GM23248 (cell line): ENCODE data around the gene CLTRN. TPM values are rescaled to one million over a fixed set of nuclear protein-coding genes. Genes with fewer than 3 reads are reported as not detected.

Source experiments
- DNase-seq: peaks from one replicate; pipeline ENCODE4 v3.0.0-alpha.2; 2015
- H2AFZ ChIP-seq: fragments of 200-600 bp; sonication (generic); 2 replicates; pipeline ENCODE4 v1.6.1; 2016; ENCODE audit warnings: antibody characterized with exemption
- H3F3A ChIP-seq: fragments of 200-600 bp; sonication (generic); 2 replicates; pipeline ENCODE4 v1.6.1; 2016; ENCODE audit warnings: mild to moderate bottlenecking, antibody characterized with exemption, mixed run types; ENCODE audit not compliant: insufficient read depth
- H3K27ac ChIP-seq: fragments of 200-600 bp; sonication (generic); 2 replicates; pipeline ENCODE4 v1.5.1; 2016; ENCODE audit warnings: mild to moderate bottlenecking
- H3K27me3 ChIP-seq: fragments of 200-600 bp; sonication (generic); replicated peaks from 2 replicates; pipeline ENCODE4 v1.6.1; 2016; ENCODE audit warnings: mild to moderate bottlenecking; ENCODE audit not compliant: insufficient read depth
- H3K36me3 ChIP-seq: fragments of 200-600 bp; sonication (generic); 2 replicates; pipeline ENCODE4 v1.6.1; 2016; ENCODE audit warnings: low read depth, mild to moderate bottlenecking
- H3K4me1 ChIP-seq: fragments of 200-600 bp; sonication (generic); 2 replicates; pipeline ENCODE4 v1.6.1; 2016; ENCODE audit warnings: mild to moderate bottlenecking; ENCODE audit not compliant: insufficient read depth
- H3K4me2 ChIP-seq: fragments of 200-600 bp; sonication (generic); one replicate; pipeline ENCODE4 v1.6.1; 2016; ENCODE audit warnings: mild to moderate bottlenecking; ENCODE audit not compliant: unreplicated experiment
- H3K4me3 ChIP-seq: fragments of 200-600 bp; sonication (generic); 2 replicates; pipeline ENCODE4 v1.5.1; 2016; ENCODE audit warnings: mild to moderate bottlenecking
- H3K79me2 ChIP-seq: fragments of 200-600 bp; sonication (generic); 2 replicates; pipeline ENCODE4 v1.6.1; 2016; ENCODE audit warnings: mild to moderate bottlenecking; ENCODE audit not compliant: insufficient read depth
- H3K9ac ChIP-seq: fragments of 200-600 bp; sonication (generic); 2 replicates; pipeline ENCODE4 v1.6.1; 2016; ENCODE audit warnings: mild to moderate bottlenecking
- H3K9me2 ChIP-seq: fragments of 200-600 bp; sonication (generic); 2 replicates; pipeline ENCODE4 v1.6.1; 2016; ENCODE audit warnings: mixed run types, mild to moderate bottlenecking, moderate library complexity; ENCODE audit not compliant: insufficient read depth
- H3K9me3 ChIP-seq: fragments of 200-600 bp; sonication (generic); one replicate; pipeline ENCODE4 v1.6.1; 2017; ENCODE audit warnings: low read depth
- H4K20me1 ChIP-seq: fragments of 200-600 bp; sonication (generic); 2 replicates; pipeline ENCODE4 v1.6.0; 2016; ENCODE audit not compliant: insufficient read depth
- EZH2 ChIP-seq: fragments of 200-600 bp; sonication (generic); IDR thresholded peaks from 2 replicates; pipeline ENCODE4 v1.6.1; 2018; ENCODE audit warnings: antibody characterized with exemption, mild to moderate bottlenecking; ENCODE audit not compliant: insufficient read depth, poor library complexity, severe bottlenecking
- EZH2phosphoT487 ChIP-seq: fragments of 200-600 bp; sonication (generic); IDR thresholded peaks from 2 replicates; pipeline ENCODE4 v1.6.1; 2018; ENCODE audit warnings: antibody characterized with exemption, moderate library complexity, mild to moderate bottlenecking, low read depth; ENCODE audit not compliant: insufficient read depth
- WGBS, 2 experiments: methylation state at CpG; one replicate each; pipeline ENCODE4 v1.1.6; 2015 to 2017; ENCODE audit warnings: low lambda C conversion rate in 2 of 2, low coverage in 1 of 2; ENCODE audit errors: missing lambda C conversion rate in 2 of 2; 5-methylcytosine and 5-hydroxymethylcytosine counted together
- in situ Hi-C: fragments of 300-500 bp; cut with MboI; formaldehyde crosslinking; loops from 2 replicates; pipeline ENCODE4 v1.15.0; 2020
- polyA plus RNA-seq: library from polyadenylated mRNA; unstranded; fragments of >200 nt; fragmentation: Nextera tagmentation; extraction: Ambion mirVana; gene quantifications from 2 replicates; pipeline ENCODE4 v1.2.1, GENCODE V29; 2016
- total RNA-seq: library from RNA; depleted of rRNA; stranded (reverse); fragments of >200 nt; shearing (Covaris generic); gene quantifications from 2 replicates; pipeline ENCODE4 v1.2.3, GENCODE V29; 2014; rRNA removed

The CLTRN gene
- total and polyA plus RNA-seq, 2 experiments from 2014 or later, result 0.23 to 0.43 TPM

DNA sequence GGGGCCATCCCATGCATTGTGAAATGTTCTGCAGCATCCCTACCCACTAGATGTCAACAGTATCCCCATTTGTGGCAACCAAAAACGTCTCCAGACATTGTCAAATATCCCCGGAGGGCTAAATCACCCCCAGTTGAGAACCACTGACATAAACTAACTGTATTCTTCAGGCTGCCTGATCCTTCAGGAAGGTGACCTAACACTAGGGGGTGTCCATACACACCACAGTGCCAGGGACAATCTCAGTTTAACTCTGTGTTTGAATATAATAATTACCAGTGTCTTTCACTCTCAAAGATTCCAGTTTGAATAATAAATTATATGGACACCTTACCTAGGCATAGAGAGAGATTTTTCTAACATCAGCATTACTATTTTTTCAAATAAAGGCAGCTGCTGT is 70.2 kb downstream of the CLTRN start:
- Histone ChIP-seq H3K9me3 (no peaks in the 10 kb centered on the region), H3K4me1 (no peaks in the 10 kb centered on the region), H3K9ac (no peak overlapping the region), H2AFZ (no peak overlapping the region), H3K36me3 (no peaks in the 10 kb centered on the region), H3F3A (no peaks in the 10 kb centered on the region), H3K9me2 (no peaks in the 10 kb centered on the region), H3K27me3 (no peaks in the 10 kb centered on the region), H4K20me1 (no peaks in the 10 kb centered on the region), H3K79me2 (no peaks in the 10 kb centered on the region), H3K27ac (no peak overlapping the region), H3K4me2 (no peak overlapping the region), H3K4me3 (no peak overlapping the region)
- DNase-seq, result no peak
- 17 to 29% methylated on average over 2 of the region's 2 CpGs for whole genome bisulfite sequencing, 2 experiments
- TF ChIP-seq EZH2 (no peak), EZH2phosphoT487 (no peak)
- in situ Hi-C loops, result no loop called here

DNA sequence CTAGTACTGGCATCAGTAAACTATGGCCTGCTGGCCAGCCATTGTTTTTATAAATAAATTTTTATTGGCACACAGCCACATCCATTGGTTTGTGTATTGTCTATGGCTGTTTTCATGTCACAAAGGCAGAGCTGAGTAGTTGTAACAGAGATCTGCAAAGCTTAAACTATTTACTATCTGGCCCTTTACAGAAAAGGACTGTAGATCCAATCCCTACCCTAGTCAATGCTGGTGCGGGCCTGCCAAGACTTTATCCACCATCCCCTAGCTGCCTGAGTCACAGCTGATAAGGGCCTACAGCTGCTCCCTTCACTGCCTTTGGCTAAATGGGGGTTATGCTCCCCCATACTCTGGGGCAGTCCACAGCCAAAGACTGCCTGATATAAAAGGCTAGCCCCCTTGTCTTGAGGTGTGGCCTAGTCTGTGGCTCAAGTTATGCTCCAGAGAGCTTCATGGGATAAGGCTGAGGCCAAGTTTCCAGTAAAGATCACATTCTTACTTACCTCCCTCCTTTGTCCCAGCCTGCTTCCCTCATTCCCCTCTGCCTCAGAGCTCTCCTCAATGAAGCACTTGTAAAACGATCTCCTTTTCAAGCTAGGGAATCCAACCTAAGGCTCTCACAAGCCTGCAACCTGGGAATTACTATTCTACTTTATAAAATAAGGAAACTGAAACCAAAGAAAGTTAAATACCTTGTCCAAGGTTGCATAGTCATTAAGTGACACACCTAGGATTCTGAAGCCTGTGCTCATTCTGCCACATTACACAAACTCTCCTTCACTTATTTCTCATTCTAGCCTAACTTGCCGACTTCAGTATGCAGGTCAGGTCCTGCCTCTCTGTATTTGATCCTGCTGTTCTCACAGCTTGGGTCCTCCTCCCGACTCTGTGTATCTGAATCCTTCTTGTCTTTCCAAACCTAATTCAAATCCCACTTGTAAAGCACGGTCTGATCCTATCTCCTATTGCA is 84.5 kb downstream of the CLTRN start:
- Histone ChIP-seq H3K4me3 (no peak overlapping the region), H3K27me3 (no peaks in the 10 kb centered on the region), H4K20me1 (no peaks in the 10 kb centered on the region), H3K9ac (no peak overlapping the region), H3K79me2 (no peaks in the 10 kb centered on the region), H3F3A (no peaks in the 10 kb centered on the region), H3K27ac (no peak overlapping the region), H2AFZ (no peak overlapping the region), H3K4me2 (no peak overlapping the region), H3K9me2 (no peaks in the 10 kb centered on the region), H3K4me1 (no peaks in the 10 kb centered on the region), H3K36me3 (no peaks in the 10 kb centered on the region), H3K9me3 (no peaks in the 10 kb centered on the region)
- TF ChIP-seq EZH2 (no peak), EZH2phosphoT487 (no peak)
- DNase-seq, result no peak
- in situ Hi-C loops, result no loop called here
- 23% methylated on average over 5 of the region's 5 CpGs for WGBS, 2 experiments

Other genes with a start within 250 kb of the CLTRN start
- 0.76 and 1.7 TPM in 2 replicates for gene PIR, start 171.5 kb downstream of the CLTRN start, total RNA-seq
- 5.7 and 5.9 TPM in 2 replicates for gene PIR, start 171.5 kb downstream of the CLTRN start, polyA plus RNA-seq
- gene BMX, start 164.0 kb downstream of the CLTRN start, total RNA-seq, result not detected in 2 replicates
- gene BMX, start 164.0 kb downstream of the CLTRN start, polyA plus RNA-seq, result not detected in 2 replicates
- not detected in 2 replicates for gene ACE2, start 63.8 kb downstream of the CLTRN start, total RNA-seq
- gene ACE2, start 63.8 kb downstream of the CLTRN start, polyA plus RNA-seq, result not detected in 2 replicates
- gene CA5B, start 73.5 kb upstream of the CLTRN start, total RNA-seq, result 7.8 and 8.2 TPM in 2 replicates
- 3.0 and 6.4 TPM in 2 replicates for gene CA5B, start 73.5 kb upstream of the CLTRN start, polyA plus RNA-seq
- gene ZRSR2, start 125.7 kb upstream of the CLTRN start, total RNA-seq, result 1.4 and 4.1 TPM in 2 replicates
- 5.3 and 9.9 TPM in 2 replicates for gene ZRSR2, start 125.7 kb upstream of the CLTRN start, polyA plus RNA-seq
- gene AP1S2, start 190.0 kb upstream of the CLTRN start, total RNA-seq, result 22.6 and 38.1 TPM in 2 replicates
- 24.3 and 27.9 TPM in 2 replicates for gene AP1S2, start 190.0 kb upstream of the CLTRN start, polyA plus RNA-seq